HG02970 (cell line): ENCODE measurements around the gene CAMTA1.

Source experiments
- ATAC-seq: cut with Tn5 transposase; IDR thresholded peaks from one replicate; pipeline ENCODE4 v1.9.1; 2021; ENCODE audit warnings: mild to moderate bottlenecking, moderate library complexity, moderate number of reproducible peaks; ENCODE audit not compliant: unreplicated experiment, low FRiP score

CAMTA1 gene

GRCh38 chr1:7561331-7561921, 776.2 kb downstream of the CAMTA1 start:
- no peak for ATAC-seq

- ATAC-seq, result no peak
Observed at GRCh38 chr1:7561936-7562728, 776.9 kb downstream of the CAMTA1 start.

- no peak for ATAC-seq
Observed at GRCh38 chr1:7562729-7563605, 777.7 kb downstream of the CAMTA1 start.

- ATAC-seq, result no peak
Observed at GRCh38 chr1:7564137-7564536, 778.9 kb downstream of the CAMTA1 start.

- ATAC-seq, result no peak
Observed at GRCh38 chr1:7565099-7565750, 780.0 kb downstream of the CAMTA1 start.

- no peak for ATAC-seq
Observed at GRCh38 chr1:7566417-7567375, 781.4 kb downstream of the CAMTA1 start.

- no peak for ATAC-seq
Observed at GRCh38 chr1:7567376-7567775, 782.1 kb downstream of the CAMTA1 start.

GRCh38 chr1:7568053-7568452, 782.8 kb downstream of the CAMTA1 start:
- ATAC-seq, result no peak

- no peak for ATAC-seq
Observed at GRCh38 chr1:7568901-7569524, 783.8 kb downstream of the CAMTA1 start.

GRCh38 chr1:7570311-7570710, 785.1 kb downstream of the CAMTA1 start:
- no peak for ATAC-seq

GRCh38 chr1:7572654-7573152, 787.4 kb downstream of the CAMTA1 start:
- no peak for ATAC-seq

GRCh38 chr1:7573481-7573880, 788.2 kb downstream of the CAMTA1 start:
- no peak for ATAC-seq

GRCh38 chr1:7574121-7575040, 789.1 kb downstream of the CAMTA1 start:
- ATAC-seq, result no peak

- ATAC-seq, result no peak
Observed at GRCh38 chr1:7575041-7575400, 789.8 kb downstream of the CAMTA1 start.

- no peak for ATAC-seq
Observed at GRCh38 chr1:7576946-7577657, 791.8 kb downstream of the CAMTA1 start.

GRCh38 chr1:7578206-7578605, 793.0 kb downstream of the CAMTA1 start:
- no peak for ATAC-seq

GRCh38 chr1:7579016-7579415, 793.8 kb downstream of the CAMTA1 start:
- ATAC-seq, result no peak
